ENCODE results near the gene OR1F1. TPM values are rescaled to one million over a fixed set of nuclear protein-coding genes. Genes with fewer than 3 reads are reported as not detected.

Gene OR1F1
- polyA plus RNA-seq, 1 of the 3 experiments (the other 2 are of a cell fraction), result 0.71 TPM

GRCh38 chr16:3158510-3159314, 29.3 kb upstream of the OR1F1 start:
- peak; percentile 93 for DNase-seq
- no peaks in the 10 kb centered on the region for H3K9me2 ChIP-seq
- CTCF ChIA-PET, result interaction anchor here (0.9 to 2.1 kb wide), 9 partner anchors 10 to 127 kb away, joined by 3 to 9 read pairs (median 4); partner anchors contain the start of gene ZNF213
- TF ChIP-seq FOSL2 (IDR thresholded peaks at IDR 0.05; ENCODE audit: borderline replicate concordance, low read depth) (no peak), TCF12 (IDR thresholded peaks at IDR 0.05) (0 out of 2 replicates have a peak, but pooled peaks have one; percentile 28), FOXJ3 (CRISPR knock-in tag; IDR thresholded peaks at IDR 0.05) (no peak), TEAD4 (IDR thresholded peaks at IDR 0.05; ENCODE audit: borderline replicate concordance, insufficient read depth) (peak; percentile 76; the same call in 1 of the 2 replicates), FOXM1 (IDR thresholded peaks at IDR 0.05; ENCODE audit: low read depth) (no peak), JUND (IDR thresholded peaks at IDR 0.05) (no peak), ELF1 (IDR thresholded peaks at IDR 0.05) (no peak; the same call in 1 of the 2 replicates), RAD21 (IDR thresholded peaks at IDR 0.05; ENCODE audit: low read length) (no peak), MAX (IDR thresholded peaks at IDR 0.05; ENCODE audit: low read depth) (0 out of 2 replicates have a peak, but pooled peaks have one; percentile 10), GABPA (IDR thresholded peaks at IDR 0.05; ENCODE audit: low read depth) (no peak), RFX5 (IDR thresholded peaks at IDR 0.05; ENCODE audit: low read length) (no peak), IRF3 (IDR thresholded peaks at IDR 0.05; ENCODE audit: low read depth, low read length) (no peak), TAF1 (IDR thresholded peaks at IDR 0.05; ENCODE audit: borderline replicate concordance, low read depth, low read length) (peak; percentile 31; the same call in 1 of the 2 replicates), MXI1 (IDR thresholded peaks at IDR 0.05; ENCODE audit: low read depth, low read length) (no peak), CTCF (IDR thresholded peaks at IDR 0.05) (no peak), ZBTB33 (IDR thresholded peaks at IDR 0.05; ENCODE audit: borderline replicate concordance, low read depth) (no peak), CHD2 (IDR thresholded peaks at IDR 0.05; ENCODE audit: low read length, partially characterized antibody) (peak; percentile 53), SIN3A (IDR thresholded peaks at IDR 0.05; ENCODE audit: borderline replicate concordance, low read depth, low read length) (0 out of 2 replicates have a peak, but pooled peaks have one; percentile 20), EP300 (IDR thresholded peaks at IDR 0.05; ENCODE audit: borderline replicate concordance in 1 of 2, low read depth in 1 of 2, low read length in 1 of 2) (no peak), YY1 (IDR thresholded peaks at IDR 0.05; ENCODE audit: low read depth) (peak; percentile 46; the same call in 1 of the 2 replicates), POLR2AphosphoS5 (IDR thresholded peaks at IDR 0.05; ENCODE audit: low read depth, low read length) (0 out of 2 replicates have a peak, but pooled peaks have one; percentile 26), EZH2phosphoT487 (IDR thresholded peaks at IDR 0.05; ENCODE audit: borderline replicate concordance, low read depth) (no peak), GATA2 (CRISPR knock-in tag; IDR thresholded peaks at IDR 0.05) (no peak), RCOR1 (IDR thresholded peaks at IDR 0.05; ENCODE audit: low read length) (no peak), MEF2A (IDR thresholded peaks at IDR 0.05; ENCODE audit: borderline replicate concordance, low read depth) (no peak)
- TF ChIP-seq, protein P1, sequence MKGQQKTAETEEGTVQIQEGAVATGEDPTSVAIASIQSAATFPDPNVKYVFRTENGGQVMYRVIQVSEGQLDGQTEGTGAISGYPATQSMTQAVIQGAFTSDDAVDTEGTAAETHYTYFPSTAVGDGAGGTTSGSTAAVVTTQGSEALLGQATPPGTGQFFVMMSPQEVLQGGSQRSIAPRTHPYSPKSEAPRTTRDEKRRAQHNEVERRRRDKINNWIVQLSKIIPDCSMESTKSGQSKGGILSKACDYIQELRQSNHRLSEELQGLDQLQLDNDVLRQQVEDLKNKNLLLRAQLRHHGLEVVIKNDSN (IDR thresholded peaks at IDR 0.05; ENCODE audit: borderline replicate concordance, low read depth), result no peak

More at GRCh38 chr16:3158510-3159314, 29.3 kb upstream of the OR1F1 start:
- Histone ChIP-seq H3K4me2 (peak overlapping the region; percentile 79), H3K27me3 (ENCODE audit: insufficient read depth) (no peaks in the 10 kb centered on the region), H3K9me3 (no peaks in the 10 kb centered on the region), H3F3A (replicated peaks; ENCODE audit: insufficient read depth) (peaks cover 36% of the 10 kb centered on the region), H3K36me3 (replicated peaks in 1 of 2; ENCODE audit: control insufficient read depth in 1 of 2, insufficient read depth in 2 of 2, low read length in 1 of 2) (no peaks in the 10 kb centered on the region), H3K9ac (peak overlapping the region; percentile 79), H3K27ac (ENCODE audit: low read depth in 2 of 2, low read length in 1 of 2) (peak overlapping the region; percentile 40 to 78), H4K20me1 (ENCODE audit: insufficient read depth) (no peaks in the 10 kb centered on the region), H3K4me3 (ENCODE audit: low read depth in 2 of 2, low read length in 1 of 2) (peak overlapping the region; percentile 73 to 76), H3K4me1 (ENCODE audit: control insufficient read depth in 1 of 2, insufficient read depth in 2 of 2, low read depth in 1 of 2, low read length in 1 of 2) (peaks cover 0 to 7% of the 10 kb centered on the region in 2 experiments; a peak in 1 of 4 replicates), H3K79me2 (ENCODE audit: insufficient read depth) (no peaks in the 10 kb centered on the region), H2AFZ (ENCODE audit: low read depth) (peak overlapping the region; percentile 96)
- under 1% methylated on average over 39 of the region's 70 CpGs for WGBS (ENCODE audit: low lambda C conversion rate)
- POLR2A ChIA-PET, result interaction anchor here (1.0 kb wide), 1 partner anchor 24 kb away, joined by 4 read pairs; the partner anchor contains the start of gene ZNF213
